Spinal cord (tissue), 10 donors: ENCODE measurements around the gene LPCAT1. TPM values are rescaled to one million over a fixed set of nuclear protein-coding genes. Genes with fewer than 3 reads are reported as not detected.

Experiments used
- DNase-seq, 6 donors: peaks; one replicate each; pipeline versions ENCODE4 v3.0.0 to v3.0.0-alpha.2; 2013 to 2015; ENCODE audit warnings: low spot score in 6 of 6, low read depth in 4 of 6
- H3K27ac ChIP-seq: one replicate; pipeline ENCODE4 v1.5.1; 2013; ENCODE audit warnings: low read depth, low read length, control low read depth
- H3K27me3 ChIP-seq: one replicate; pipeline ENCODE4 v1.6.1; 2013; ENCODE audit warnings: low read length; ENCODE audit not compliant: control insufficient read depth, insufficient read depth
- H3K36me3 ChIP-seq: one replicate; pipeline ENCODE4 v1.6.1; 2013; ENCODE audit warnings: low read length; ENCODE audit not compliant: control insufficient read depth, insufficient read depth
- H3K4me1 ChIP-seq: one replicate; pipeline ENCODE4 v1.6.1; 2013; ENCODE audit warnings: low read length; ENCODE audit not compliant: control insufficient read depth, insufficient read depth
- H3K4me3 ChIP-seq: one replicate; pipeline ENCODE4 v1.5.1; 2013; ENCODE audit warnings: low read depth, low read length, control low read depth
- H3K9me3 ChIP-seq: one replicate; pipeline ENCODE4 v1.6.1; 2013; ENCODE audit warnings: low read length; ENCODE audit not compliant: control insufficient read depth, insufficient read depth
- WGBS: methylation state at CpG from one replicate; pipeline ENCODE4 v1.1.5; 2013; ENCODE audit warnings: missing lambda C conversion rate; ENCODE audit not compliant: insufficient coverage; 5-methylcytosine and 5-hydroxymethylcytosine counted together
- polyA plus RNA-seq, 2 donors: library from polyadenylated mRNA; unstranded; fragments of 120-200 nt; gene quantifications; one replicate each; pipeline ENCODE4 v1.2.1, GENCODE V29; 2013; ENCODE audit not compliant: insufficient read length in 2 of 2
- total RNA-seq, 2 donors: library from RNA; depleted of rRNA in 1 of 2; stranded (reverse); fragments of 120-200 nt in 1 of 2; fragments of >200 nt in 1 of 2; gene quantifications; one replicate each; pipeline versions ENCODE4 v1.2.3 to v1.2.4, GENCODE V29; 2013 to 2014
- donor health status: healthy.

Gene LPCAT1
- total and polyA plus RNA-seq, 4 donors: 54.3 to 144 (median 112) TPM

- H3K36me3 ChIP-seq: peaks cover under 1% of the 10 kb centered on the region
- H3K27me3 ChIP-seq: peaks cover 2% of the 10 kb centered on the region
- no peaks in the 10 kb centered on the region for H3K9me3 ChIP-seq
- H3K4me3 ChIP-seq: no peak overlapping the region
- WGBS: 85% methylated on average over 33 of the region's 33 CpGs
- no peak overlapping the region for H3K27ac ChIP-seq
- H3K4me1 ChIP-seq: peaks cover 50% of the 10 kb centered on the region
- no peak for DNase-seq
These were observed 25.1 kb upstream of the LPCAT1 start for GRCh38 chr5:1548702-1549474.

DNA sequence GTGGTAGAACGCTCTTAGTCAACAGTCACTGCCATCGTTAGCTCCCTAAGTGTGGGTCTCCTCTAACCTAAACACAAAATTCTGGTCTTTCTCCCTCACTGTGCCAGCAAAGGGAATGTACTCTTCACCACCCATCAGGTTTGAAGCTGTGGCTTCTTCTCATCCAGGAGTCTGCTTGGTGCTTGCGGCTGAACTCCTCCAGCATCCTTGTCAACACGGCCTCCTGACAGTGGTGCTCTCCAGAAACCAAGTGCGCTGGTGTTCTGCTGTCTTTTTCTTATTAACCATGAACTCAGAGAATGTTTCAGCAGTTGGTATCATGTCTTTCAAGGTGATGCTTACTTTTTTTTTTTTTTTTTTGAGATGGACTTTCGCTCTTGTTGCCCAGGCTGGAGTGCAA lies 23.9 kb upstream of the LPCAT1 start:
- Histone ChIP-seq H3K4me3 (no peak overlapping the region), H3K4me1 (peaks cover 41% of the 10 kb centered on the region), H3K27me3 (peaks cover 2% of the 10 kb centered on the region), H3K9me3 (no peaks in the 10 kb centered on the region), H3K27ac (no peak overlapping the region), H3K36me3 (no peaks in the 10 kb centered on the region)
- 87% methylated on average over 4 of the region's 6 CpGs for WGBS
- DNase-seq: no peak

DNA sequence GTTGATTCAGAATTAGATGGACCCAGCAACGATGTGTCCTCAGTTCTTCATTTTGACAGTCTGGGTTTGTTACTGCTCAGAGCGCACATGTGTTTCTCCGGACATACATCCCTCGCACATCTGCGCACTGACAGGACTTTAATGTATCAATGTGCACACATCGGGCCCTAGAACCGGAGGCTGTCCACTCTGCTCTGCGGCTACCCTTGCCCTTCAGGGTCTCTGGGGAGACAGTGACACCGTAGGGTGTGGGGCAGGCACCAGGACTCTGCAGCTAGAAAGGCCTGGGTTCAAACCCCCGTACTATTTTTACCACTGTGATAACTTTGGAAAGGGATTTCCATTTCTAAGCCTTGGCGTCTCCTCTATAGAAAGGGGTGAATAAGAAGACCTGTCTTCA lies 23.5 kb upstream of the LPCAT1 start:
- 93% methylated on average over 8 of the region's 11 CpGs for WGBS

DNA sequence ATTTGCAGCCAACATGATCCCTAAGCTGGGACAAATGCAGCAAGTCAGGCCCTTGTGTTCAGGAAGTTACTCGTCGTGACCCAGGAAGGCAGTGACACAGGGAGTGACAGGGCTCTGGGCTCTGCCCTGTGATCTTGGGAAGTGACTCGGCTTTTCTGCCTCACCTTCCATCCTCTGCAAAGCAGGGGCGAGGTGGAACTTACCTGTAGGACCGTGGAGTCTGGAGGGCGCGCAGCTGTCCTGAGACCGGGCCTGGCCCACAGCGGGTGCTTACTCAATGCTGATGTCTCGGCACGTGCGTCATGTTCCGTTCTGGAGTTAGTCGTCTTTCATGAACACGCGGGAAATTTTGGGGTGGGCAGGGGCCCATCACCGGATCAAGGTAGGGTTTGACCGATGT lies 22.8 kb upstream of the LPCAT1 start:
- WGBS: 91% methylated on average over 13 of the region's 18 CpGs
- H3K4me1 ChIP-seq: peaks cover 32% of the 10 kb centered on the region
- peaks cover 2% of the 10 kb centered on the region for H3K27me3 ChIP-seq
- H3K4me3 ChIP-seq: no peak overlapping the region
- DNase-seq: no peak
- H3K36me3 ChIP-seq: no peaks in the 10 kb centered on the region
- no peak overlapping the region for H3K27ac ChIP-seq
- H3K9me3 ChIP-seq: no peaks in the 10 kb centered on the region

More for the DNA sequence above, 23.5 kb upstream of the LPCAT1 start:
- Histone ChIP-seq H3K4me3 (no peak overlapping the region), H3K9me3 (no peaks in the 10 kb centered on the region), H3K27me3 (peaks cover 2% of the 10 kb centered on the region), H3K27ac (no peak overlapping the region), H3K4me1 (peaks cover 38% of the 10 kb centered on the region), H3K36me3 (no peaks in the 10 kb centered on the region)
- no peak for DNase-seq

GRCh38 chr5:1545805-1546355 lies 22.1 kb upstream of the LPCAT1 start:
- H3K27ac ChIP-seq: no peak overlapping the region
- no peak overlapping the region for H3K4me3 ChIP-seq
- peaks cover 34% of the 10 kb centered on the region for H3K4me1 ChIP-seq
- H3K9me3 ChIP-seq: no peaks in the 10 kb centered on the region
- DNase-seq: no peak
- no peaks in the 10 kb centered on the region for H3K36me3 ChIP-seq
- 43% methylated on average over 3 of the region's 6 CpGs for WGBS
- peaks cover 2% of the 10 kb centered on the region for H3K27me3 ChIP-seq

DNA sequence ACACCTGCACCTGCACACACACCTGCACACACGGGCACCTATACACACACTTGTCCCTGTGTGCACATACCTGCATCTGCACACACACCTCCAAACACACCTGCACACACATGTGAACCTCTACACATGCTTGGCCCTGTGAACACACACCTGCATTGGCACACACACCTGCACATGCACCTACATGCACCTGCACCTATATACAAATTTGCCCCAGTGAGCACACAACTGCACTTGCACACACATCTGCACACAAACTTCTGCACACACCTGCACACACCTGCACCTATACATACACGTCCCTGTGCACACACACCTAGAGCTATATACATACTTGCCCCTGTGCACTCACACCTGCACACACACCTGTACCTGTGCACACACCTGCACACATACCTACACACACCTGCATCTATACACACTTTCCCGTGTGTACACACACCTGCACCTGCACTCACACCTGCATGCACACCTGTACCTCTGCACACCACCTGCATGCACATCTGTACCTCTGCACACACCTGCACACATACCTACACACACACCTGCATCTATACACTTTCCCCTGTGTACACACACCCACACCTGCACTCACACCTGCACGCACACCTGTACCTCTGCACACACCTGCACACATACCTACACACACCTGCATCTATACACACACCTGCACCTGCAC lies 21.5 kb upstream of the LPCAT1 start:
- no peaks in the 10 kb centered on the region for H3K9me3 ChIP-seq
- H3K4me1 ChIP-seq: peaks cover 31% of the 10 kb centered on the region
- H3K27ac ChIP-seq: no peak overlapping the region
- 67% methylated on average over 4 of the region's 4 CpGs for WGBS
- H3K27me3 ChIP-seq: peaks cover 2% of the 10 kb centered on the region
- H3K36me3 ChIP-seq: no peaks in the 10 kb centered on the region
- no peak overlapping the region for H3K4me3 ChIP-seq
- DNase-seq: no peak

DNA sequence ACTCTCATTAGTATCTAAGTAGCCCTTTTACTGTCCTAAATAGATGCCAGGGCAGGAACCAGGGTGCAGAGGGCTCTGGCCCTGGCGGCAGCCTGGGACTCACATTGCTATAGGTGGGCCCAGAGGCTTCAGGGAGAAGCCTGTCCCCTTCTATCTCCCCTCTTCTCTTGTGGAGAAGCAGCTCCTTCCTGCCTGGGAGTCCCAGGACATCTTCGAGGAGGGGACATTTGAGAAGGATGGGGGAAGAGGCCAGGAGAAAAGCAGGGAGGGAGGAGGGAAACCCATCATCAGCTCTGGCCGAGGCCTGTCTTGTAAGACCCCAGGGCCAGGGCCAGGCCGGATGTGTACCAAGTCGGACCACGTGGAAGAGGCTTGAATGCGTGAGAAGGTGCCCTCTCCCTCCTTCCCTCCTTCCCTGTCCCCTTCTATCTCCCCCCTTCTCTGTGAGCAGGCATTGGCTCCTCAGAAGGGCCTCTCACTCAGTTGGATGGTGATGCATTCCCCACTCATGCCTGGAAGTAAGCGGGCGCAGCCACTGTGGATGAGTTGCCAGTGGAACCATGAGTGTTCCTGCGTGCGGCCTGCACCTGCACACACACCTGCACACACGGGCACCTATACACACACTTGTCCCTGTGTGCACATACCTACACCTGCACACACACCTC lies 20.7 kb upstream of the LPCAT1 start:
- H3K4me1 ChIP-seq: peaks cover 34% of the 10 kb centered on the region
- H3K4me3 ChIP-seq: no peak overlapping the region
- no peaks in the 10 kb centered on the region for H3K9me3 ChIP-seq
- no peak overlapping the region for H3K27ac ChIP-seq
- no peak for DNase-seq
- H3K27me3 ChIP-seq: peaks cover 2% of the 10 kb centered on the region
- peaks cover 4% of the 10 kb centered on the region for H3K36me3 ChIP-seq
- WGBS: 87% methylated on average over 8 of the region's 12 CpGs

- H3K9me3 ChIP-seq: no peaks in the 10 kb centered on the region
- no peak overlapping the region for H3K4me3 ChIP-seq
- peaks cover 28% of the 10 kb centered on the region for H3K4me1 ChIP-seq
- DNase-seq: no peak
- H3K27me3 ChIP-seq: no peaks in the 10 kb centered on the region
- no peak overlapping the region for H3K27ac ChIP-seq
- 92% methylated on average over 4 of the region's 8 CpGs for WGBS
- H3K36me3 ChIP-seq: peaks cover 4% of the 10 kb centered on the region
These were observed 19.9 kb upstream of the LPCAT1 start for GRCh38 chr5:1543398-1544293.

DNA sequence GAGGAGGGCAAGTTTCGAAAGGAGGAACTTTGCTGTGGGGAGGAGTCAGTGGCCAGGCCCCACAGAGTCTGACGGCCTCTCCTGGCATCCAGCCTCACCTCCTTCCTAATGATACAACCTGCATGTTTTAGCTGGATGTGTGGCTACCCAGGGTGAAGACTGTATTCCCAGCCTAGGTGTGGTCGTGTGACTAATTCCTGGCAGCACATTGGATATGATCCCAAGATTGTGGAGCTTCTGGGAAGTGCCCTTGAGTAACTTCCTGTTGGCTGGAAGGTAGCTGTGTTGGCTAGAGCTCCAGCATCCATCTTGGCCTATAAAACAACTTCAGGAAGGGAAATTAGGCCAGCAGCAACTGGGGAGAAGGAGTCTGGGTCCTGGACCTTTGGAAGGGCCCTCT lies 19.0 kb upstream of the LPCAT1 start:
- no peak for DNase-seq
- no peak overlapping the region for H3K27ac ChIP-seq
- H3K4me1 ChIP-seq: peaks cover 20% of the 10 kb centered on the region
- H3K36me3 ChIP-seq: peaks cover 4% of the 10 kb centered on the region
- no peaks in the 10 kb centered on the region for H3K9me3 ChIP-seq
- 79% methylated on average over 2 of the region's 3 CpGs for WGBS
- no peaks in the 10 kb centered on the region for H3K27me3 ChIP-seq
- no peak overlapping the region for H3K4me3 ChIP-seq
